ENCODE data around the gene DTNA. TPM values are rescaled to one million over a fixed set of nuclear protein-coding genes. Genes with fewer than 3 reads are reported as not detected.

The DTNA gene
- total and polyA plus RNA-seq, 8 donors = 11.1 to 113 (median 19.8) TPM

GRCh38 chr18:34821669-34822210 lies 111.6 kb downstream of the DTNA start:
- Histone ChIP-seq H3K36me3 (no peaks in the 10 kb centered on the region), H3K27ac (no peak overlapping the region), H3K4me3 (no peak overlapping the region), H3K27me3 (no peaks in the 10 kb centered on the region), H3K4me1 (peaks cover 0 to 4% (median 0%) of the 10 kb centered on the region in 4 donors), H3K9me3 (no peaks in the 10 kb centered on the region)
- DNase-seq = peak in 1 of 2 donors; percentile 16
- intact Hi-C loops (cut with DNase I; ENCODE audit: low total_unique reads) = no loop called here
- 46 to 68% (median 56%) methylated on average over 6 of the region's 6 CpGs for WGBS, 5 donors
- TF ChIP-seq EP300 (IDR thresholded peaks at IDR 0.05) = no peak
- TF ChIP-seq POLR2A (IDR thresholded peaks at IDR 0.05) = no peak
- no peak for TF ChIP-seq POLR2AphosphoS5 (IDR thresholded peaks at IDR 0.05)
- TF ChIP-seq CTCF (IDR thresholded peaks at IDR 0.05) = no peak

- WGBS, 5 donors = 47 to 76% (median 66%) methylated on average over 2 of the region's 2 CpGs
- Histone ChIP-seq H3K36me3 (no peaks in the 10 kb centered on the region), H3K4me1 (no peaks in the 10 kb centered on the region), H3K27ac (no peak overlapping the region), H3K9me3 (no peaks in the 10 kb centered on the region), H3K4me3 (no peak overlapping the region), H3K27me3 (no peaks in the 10 kb centered on the region)
- no peak for DNase-seq
- intact Hi-C loops (cut with DNase I; ENCODE audit: low total_unique reads) = no loop called here
- TF ChIP-seq POLR2AphosphoS5 (IDR thresholded peaks at IDR 0.05) = no peak
- TF ChIP-seq CTCF (IDR thresholded peaks at IDR 0.05) = no peak
- TF ChIP-seq POLR2A (IDR thresholded peaks at IDR 0.05) = no peak
- no peak for TF ChIP-seq EP300 (IDR thresholded peaks at IDR 0.05)
These were observed 118.0 kb downstream of the DTNA start for GRCh38 chr18:34828093-34828492.

- 40 to 75% (median 59%) methylated on average over 2 of the region's 2 CpGs for WGBS, 5 donors
- no peak overlapping the region for H3K4me3 ChIP-seq
- no peaks in the 10 kb centered on the region for H3K9me3 ChIP-seq
- H3K36me3 ChIP-seq = no peaks in the 10 kb centered on the region
- TF ChIP-seq POLR2A (IDR thresholded peaks at IDR 0.05) = no peak
- TF ChIP-seq EP300 (IDR thresholded peaks at IDR 0.05) = no peak
- TF ChIP-seq CTCF (IDR thresholded peaks at IDR 0.05) = no peak
- no peak for TF ChIP-seq POLR2AphosphoS5 (IDR thresholded peaks at IDR 0.05)
- intact Hi-C loops (cut with DNase I; ENCODE audit: low total_unique reads) = no loop called here
- H3K4me1 ChIP-seq = peaks cover 0 to 21% (median 7%) of the 10 kb centered on the region in 4 donors
- DNase-seq = peak in 1 of 2 donors; percentile 51
- H3K27ac ChIP-seq = peak overlapping the region in 4 of 5 donors; percentile 2 to 67 (median 44)
- no peaks in the 10 kb centered on the region for H3K27me3 ChIP-seq
These were observed 124.8 kb downstream of the DTNA start for GRCh38 chr18:34834897-34835296.

GRCh38 chr18:34835466-34835865 lies 125.4 kb downstream of the DTNA start:
- intact Hi-C loops (cut with DNase I; ENCODE audit: low total_unique reads) = no loop called here
- H3K4me3 ChIP-seq = no peak overlapping the region
- WGBS, 5 donors = 81 to 90% (median 85%) methylated on average over 3 of the region's 3 CpGs
- no peaks in the 10 kb centered on the region for H3K36me3 ChIP-seq
- TF ChIP-seq POLR2AphosphoS5 (IDR thresholded peaks at IDR 0.05) = no peak
- TF ChIP-seq POLR2A (IDR thresholded peaks at IDR 0.05) = no peak
- H3K27ac ChIP-seq = peak overlapping the region in 3 of 5 donors; percentile 24 to 67 (median 41)
- H3K27me3 ChIP-seq = no peaks in the 10 kb centered on the region
- H3K4me1 ChIP-seq = peaks cover 0 to 21% (median 7%) of the 10 kb centered on the region in 4 donors
- H3K9me3 ChIP-seq = no peaks in the 10 kb centered on the region
- DNase-seq = no peak

GRCh38 chr18:34837769-34838272 lies 127.7 kb downstream of the DTNA start:
- no peaks in the 10 kb centered on the region for H3K36me3 ChIP-seq
- TF ChIP-seq POLR2A (IDR thresholded peaks at IDR 0.05) = no peak
- TF ChIP-seq POLR2AphosphoS5 (IDR thresholded peaks at IDR 0.05) = peak in 1 of 3 donors; percentile 66
- TF ChIP-seq EP300 (IDR thresholded peaks at IDR 0.05) = no peak
- TF ChIP-seq CTCF (IDR thresholded peaks at IDR 0.05) = no peak
- H3K9me3 ChIP-seq = no peaks in the 10 kb centered on the region
- WGBS, 5 donors = 24 to 47% (median 28%) methylated on average over 3 of the region's 3 CpGs
- peak overlapping the region in 4 of 5 donors; percentile 1 to 57 (median 30) for H3K27ac ChIP-seq
- peaks cover 0 to 21% (median 7%) of the 10 kb centered on the region in 4 donors for H3K4me1 ChIP-seq
- DNase-seq = peak in 1 of 2 donors; percentile 79
- H3K27me3 ChIP-seq = no peaks in the 10 kb centered on the region
- intact Hi-C loops (cut with DNase I; ENCODE audit: low total_unique reads) = no loop called here
- H3K4me3 ChIP-seq = no peak overlapping the region
